Breast epithelium (tissue), 4 donors: ENCODE results near the gene DHX35. TPM values are rescaled to one million over a fixed set of nuclear protein-coding genes. Genes with fewer than 3 reads are reported as not detected.

Experiments
- DNase-seq, 2 donors: peaks; one replicate each; pipeline ENCODE4 v3.0.0-alpha.2; 2019; ENCODE audit warnings: low spot score in 2 of 2
- H3K27ac ChIP-seq, 2 donors: fragments of 200-600 bp; sonication (generic) in 1 of 2; one replicate each; pipeline ENCODE4 v1.5.1; 2016 to 2019; ENCODE audit warnings: mild to moderate bottlenecking in 1 of 2
- H3K27me3 ChIP-seq, 2 donors: fragments of 200-600 bp; sonication (generic) in 1 of 2; one replicate each; pipeline versions ENCODE4 v1.5.1 to v1.6.0; 2017 to 2019; ENCODE audit warnings: control low read depth in 1 of 2, mild to moderate bottlenecking in 1 of 2
- H3K36me3 ChIP-seq: fragments of 200-600 bp; one replicate; pipeline ENCODE4 v1.5.1; 2019
- H3K4me1 ChIP-seq, 2 donors: fragments of 200-600 bp; sonication (generic); one replicate each; pipeline ENCODE4 v1.5.1; 2016 to 2019; ENCODE audit warnings: control low read depth in 1 of 2
- H3K4me3 ChIP-seq, 3 donors: fragments of 200-600 bp; sonication (generic); 1 replicate in 2 of 3; 2 replicates in 1 of 3; pipeline ENCODE4 v1.5.1; 2016 to 2019; ENCODE audit warnings: mild to moderate bottlenecking in 3 of 3, moderate library complexity in 2 of 3
- H3K9me3 ChIP-seq, 2 donors: fragments of 200-600 bp; sonication (generic) in 1 of 2; one replicate each; pipeline ENCODE4 v1.5.1; 2016 to 2019; ENCODE audit warnings: control low read depth in 1 of 2
- CTCF ChIP-seq, 3 donors: fragments of 450-650 bp; IDR thresholded peaks; one replicate each; pipeline ENCODE4 v1.5.1; 2016 to 2017; ENCODE audit warnings: antibody characterized with exemption in 3 of 3, mild to moderate bottlenecking in 3 of 3, moderate library complexity in 3 of 3
- POLR2A ChIP-seq: fragments of 450-650 bp; IDR thresholded peaks from one replicate; pipeline ENCODE4 v1.6.1; 2016; ENCODE audit warnings: antibody characterized with exemption, mild to moderate bottlenecking, moderate library complexity
- POLR2AphosphoS5 ChIP-seq, 3 donors: sonication (generic); formaldehyde crosslinking; IDR thresholded peaks; one replicate each; pipeline ENCODE4 v1.6.1; 2017; ENCODE audit warnings: antibody characterized with exemption in 3 of 3
- intact Hi-C: fragments of 100-400 bp; cut with DNase I; formaldehyde crosslinking; loops from one replicate; pipeline ENCODE4 v1.15.1; 2023; ENCODE audit warnings: low total_unique reads
- total RNA-seq, 3 donors: library from RNA; depleted of rRNA; stranded (reverse); fragments of >200 nt; gene quantifications; one replicate each; pipeline ENCODE4 v1.1.0, GENCODE V29; 2016

The DHX35 gene
- total RNA-seq, 3 donors from 2014 or later, result 11.0 to 20.3 (median 20.1) TPM

- intact Hi-C loops, result no loop called here
- TF ChIP-seq POLR2A, result no peak
- no peak for TF ChIP-seq POLR2AphosphoS5 (IDR thresholded peaks at IDR 0.05)
- TF ChIP-seq CTCF (IDR thresholded peaks at IDR 0.05), result no peak
- no peak overlapping the region for H3K27ac ChIP-seq
- no peaks in the 10 kb centered on the region for H3K36me3 ChIP-seq
- no peak for DNase-seq
- H3K27me3 ChIP-seq, result no peaks in the 10 kb centered on the region
- H3K9me3 ChIP-seq, result no peaks in the 10 kb centered on the region
- no peak overlapping the region for H3K4me3 ChIP-seq
- no peaks in the 10 kb centered on the region for H3K4me1 ChIP-seq
Measured at GRCh38 chr20:38979434-38979833, 17.3 kb downstream of the DHX35 start.

GRCh38 chr20:38979842-38980241 lies 17.7 kb downstream of the DHX35 start:
- intact Hi-C loops, result no loop called here
- Histone ChIP-seq H3K27ac (no peak overlapping the region), H3K4me1 (no peaks in the 10 kb centered on the region), H3K9me3 (no peaks in the 10 kb centered on the region), H3K36me3 (no peaks in the 10 kb centered on the region), H3K27me3 (no peaks in the 10 kb centered on the region), H3K4me3 (no peak overlapping the region)
- DNase-seq, result no peak
- TF ChIP-seq CTCF (IDR thresholded peaks at IDR 0.05), result no peak
- no peak for TF ChIP-seq POLR2A
- TF ChIP-seq POLR2AphosphoS5 (IDR thresholded peaks at IDR 0.05), result no peak

GRCh38 chr20:38982291-38982690 lies 20.1 kb downstream of the DHX35 start:
- Histone ChIP-seq H3K4me1 (no peaks in the 10 kb centered on the region), H3K27me3 (no peaks in the 10 kb centered on the region), H3K27ac (no peak overlapping the region), H3K36me3 (no peaks in the 10 kb centered on the region), H3K9me3 (no peaks in the 10 kb centered on the region), H3K4me3 (no peak overlapping the region)
- intact Hi-C loops, result no loop called here
- DNase-seq, result no peak
- TF ChIP-seq CTCF (IDR thresholded peaks at IDR 0.05), result no peak
- no peak for TF ChIP-seq POLR2AphosphoS5 (IDR thresholded peaks at IDR 0.05)
- TF ChIP-seq POLR2A, result no peak

- TF ChIP-seq CTCF (IDR thresholded peaks at IDR 0.05), result no peak
- TF ChIP-seq POLR2AphosphoS5 (IDR thresholded peaks at IDR 0.05), result no peak
- TF ChIP-seq POLR2A, result no peak
- Histone ChIP-seq H3K27ac (no peak overlapping the region), H3K36me3 (no peaks in the 10 kb centered on the region), H3K9me3 (no peaks in the 10 kb centered on the region), H3K4me3 (no peak overlapping the region), H3K4me1 (no peaks in the 10 kb centered on the region), H3K27me3 (no peaks in the 10 kb centered on the region)
- intact Hi-C loops, result no loop called here
- no peak for DNase-seq
Measured at GRCh38 chr20:38985060-38985459, 22.9 kb downstream of the DHX35 start.

- Histone ChIP-seq H3K27me3 (no peaks in the 10 kb centered on the region), H3K36me3 (no peaks in the 10 kb centered on the region), H3K9me3 (no peaks in the 10 kb centered on the region), H3K4me3 (no peak overlapping the region), H3K4me1 (no peaks in the 10 kb centered on the region), H3K27ac (no peak overlapping the region)
- TF ChIP-seq CTCF (IDR thresholded peaks at IDR 0.05), result no peak
- no peak for TF ChIP-seq POLR2A
- peak in 2 of 3 donors; percentile 61 to 76 for TF ChIP-seq POLR2AphosphoS5 (IDR thresholded peaks at IDR 0.05)
- intact Hi-C loops, result no loop called here
- no peak for DNase-seq
Measured at GRCh38 chr20:38985603-38986170, 23.5 kb downstream of the DHX35 start.
